ENCODE results near the gene SHQ1.

SHQ1 gene

DNA sequence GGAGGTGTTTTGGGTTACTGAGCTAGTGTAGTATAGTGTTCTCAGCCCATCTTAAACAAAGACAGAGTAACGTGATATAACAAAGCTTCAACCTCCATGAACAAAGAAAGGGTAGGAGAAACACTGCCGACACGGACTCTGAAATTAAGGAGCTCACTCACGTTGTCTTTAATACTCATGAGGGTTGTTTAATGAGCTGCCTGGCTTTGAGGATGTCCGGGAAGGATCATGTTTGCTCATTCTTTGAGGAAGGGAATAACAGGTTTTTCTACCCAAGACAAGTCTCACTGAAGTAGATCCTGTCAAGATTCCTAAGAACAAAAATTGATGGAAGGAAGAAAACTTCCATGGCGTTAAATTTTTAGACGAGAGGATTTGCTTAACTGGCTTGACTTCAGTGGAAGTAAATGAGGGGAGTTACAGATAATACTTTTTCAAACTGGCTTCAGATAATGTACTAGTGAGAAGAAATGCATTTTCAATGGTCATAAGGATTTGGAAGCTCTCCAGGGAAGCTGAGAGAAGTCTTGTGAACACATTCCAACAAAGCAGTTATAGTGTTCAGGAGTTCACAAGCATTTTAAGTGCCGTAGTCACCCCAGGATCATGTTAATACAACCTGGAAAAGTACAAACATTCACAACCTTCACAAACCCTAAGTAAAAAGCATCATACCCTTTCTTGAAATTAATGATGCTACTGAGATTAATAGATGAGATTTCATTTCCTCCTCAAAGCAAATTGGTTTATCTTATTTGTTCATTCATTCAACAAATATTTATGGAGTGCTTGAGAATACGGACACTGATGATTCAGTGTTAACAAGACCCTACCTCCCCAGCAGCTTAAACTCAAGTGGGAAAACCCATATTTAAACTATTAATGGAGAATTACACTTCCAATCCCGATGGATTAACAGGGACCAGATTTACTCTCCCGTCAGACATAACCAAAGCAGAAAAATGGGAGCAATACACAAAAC lies 101.5 kb downstream of the SHQ1 start:
- no peak for ATAC-seq
- TF ChIP-seq TSHZ2 (CRISPR knock-in tag; IDR thresholded peaks at IDR 0.05) (no peak), ZNF70 (CRISPR knock-in tag; IDR thresholded peaks at IDR 0.05) (no peak)
- TF ChIP-seq, protein P1, sequence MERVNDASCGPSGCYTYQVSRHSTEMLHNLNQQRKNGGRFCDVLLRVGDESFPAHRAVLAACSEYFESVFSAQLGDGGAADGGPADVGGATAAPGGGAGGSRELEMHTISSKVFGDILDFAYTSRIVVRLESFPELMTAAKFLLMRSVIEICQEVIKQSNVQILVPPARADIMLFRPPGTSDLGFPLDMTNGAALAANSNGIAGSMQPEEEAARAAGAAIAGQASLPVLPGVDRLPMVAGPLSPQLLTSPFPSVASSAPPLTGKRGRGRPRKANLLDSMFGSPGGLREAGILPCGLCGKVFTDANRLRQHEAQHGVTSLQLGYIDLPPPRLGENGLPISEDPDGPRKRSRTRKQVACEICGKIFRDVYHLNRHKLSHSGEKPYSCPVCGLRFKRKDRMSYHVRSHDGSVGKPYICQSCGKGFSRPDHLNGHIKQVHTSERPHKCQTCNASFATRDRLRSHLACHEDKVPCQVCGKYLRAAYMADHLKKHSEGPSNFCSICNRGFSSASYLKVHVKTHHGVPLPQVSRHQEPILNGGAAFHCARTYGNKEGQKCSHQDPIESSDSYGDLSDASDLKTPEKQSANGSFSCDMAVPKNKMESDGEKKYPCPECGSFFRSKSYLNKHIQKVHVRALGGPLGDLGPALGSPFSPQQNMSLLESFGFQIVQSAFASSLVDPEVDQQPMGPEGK (CRISPR knock-in tag; IDR thresholded peaks at IDR 0.05; ENCODE audit: borderline replicate concordance), result no peak

DNA sequence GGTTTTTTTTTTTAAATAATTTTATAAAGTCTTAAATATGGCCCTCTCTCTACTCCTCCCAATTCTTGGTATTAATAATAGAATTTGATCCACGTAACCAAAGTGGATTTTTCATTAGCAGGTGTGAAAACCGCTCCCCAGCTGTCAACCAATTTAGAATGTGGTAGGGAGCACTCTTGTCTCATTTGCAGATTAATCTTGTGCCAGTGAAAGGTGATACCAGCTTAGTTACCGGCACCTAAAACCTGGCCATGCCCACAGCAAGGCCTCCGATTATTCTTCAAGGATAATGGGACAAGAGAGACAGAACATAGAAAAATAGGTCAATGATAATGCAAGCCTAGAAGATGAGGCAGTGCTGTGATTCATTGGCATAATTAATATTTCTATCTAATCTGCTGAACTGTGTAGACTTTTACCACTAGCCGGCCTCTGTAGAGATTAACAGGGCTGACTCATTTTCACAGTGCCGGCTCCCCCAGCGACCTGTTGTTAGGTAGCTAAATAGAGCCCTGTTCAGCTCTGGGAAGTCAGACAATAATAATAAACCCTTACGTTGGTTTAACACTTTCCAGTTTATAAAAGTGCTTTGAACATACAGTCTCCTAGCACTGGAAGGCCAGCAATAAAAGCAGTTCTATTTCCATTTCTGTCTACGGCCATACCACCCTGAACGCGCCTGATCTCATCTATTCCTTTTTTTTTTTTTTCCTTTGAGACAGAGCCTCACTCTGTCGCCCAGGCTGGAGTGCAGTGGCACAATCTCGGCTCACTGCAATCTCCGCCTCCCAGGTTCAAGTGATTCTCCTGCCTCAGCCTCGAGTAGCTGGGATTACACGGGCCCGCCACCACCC lies 102.9 kb downstream of the SHQ1 start:
- TF ChIP-seq BACH2 (CRISPR knock-in tag; IDR thresholded peaks at IDR 0.05; ENCODE audit: borderline replicate concordance) (no peak), GLIS3 (CRISPR knock-in tag; IDR thresholded peaks at IDR 0.05) (no peak), PPARA (CRISPR knock-in tag; IDR thresholded peaks at IDR 0.05; ENCODE audit: borderline replicate concordance) (no peak), ZNF70 (CRISPR knock-in tag; IDR thresholded peaks at IDR 0.05) (no peak), CREB5 (CRISPR knock-in tag; IDR thresholded peaks at IDR 0.05; ENCODE audit: low read depth) (no peak), SNAI2 (CRISPR knock-in tag; IDR thresholded peaks at IDR 0.05) (no peak), ZC3H10 (CRISPR knock-in tag; IDR thresholded peaks at IDR 0.05) (no peak), ZNF565 (CRISPR knock-in tag; conservative IDR thresholded peaks at IDR 0.05; ENCODE audit: low read depth) (no peak)
- TF ChIP-seq, protein P2, sequence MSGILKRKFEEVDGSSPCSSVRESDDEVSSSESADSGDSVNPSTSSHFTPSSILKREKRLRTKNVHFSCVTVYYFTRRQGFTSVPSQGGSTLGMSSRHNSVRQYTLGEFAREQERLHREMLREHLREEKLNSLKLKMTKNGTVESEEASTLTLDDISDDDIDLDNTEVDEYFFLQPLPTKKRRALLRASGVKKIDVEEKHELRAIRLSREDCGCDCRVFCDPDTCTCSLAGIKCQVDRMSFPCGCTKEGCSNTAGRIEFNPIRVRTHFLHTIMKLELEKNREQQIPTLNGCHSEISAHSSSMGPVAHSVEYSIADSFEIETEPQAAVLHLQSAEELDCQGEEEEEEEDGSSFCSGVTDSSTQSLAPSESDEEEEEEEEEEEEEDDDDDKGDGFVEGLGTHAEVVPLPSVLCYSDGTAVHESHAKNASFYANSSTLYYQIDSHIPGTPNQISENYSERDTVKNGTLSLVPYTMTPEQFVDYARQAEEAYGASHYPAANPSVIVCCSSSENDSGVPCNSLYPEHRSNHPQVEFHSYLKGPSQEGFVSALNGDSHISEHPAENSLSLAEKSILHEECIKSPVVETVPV (CRISPR knock-in tag; IDR thresholded peaks at IDR 0.05), result no peak
- no peak for ATAC-seq

DNA sequence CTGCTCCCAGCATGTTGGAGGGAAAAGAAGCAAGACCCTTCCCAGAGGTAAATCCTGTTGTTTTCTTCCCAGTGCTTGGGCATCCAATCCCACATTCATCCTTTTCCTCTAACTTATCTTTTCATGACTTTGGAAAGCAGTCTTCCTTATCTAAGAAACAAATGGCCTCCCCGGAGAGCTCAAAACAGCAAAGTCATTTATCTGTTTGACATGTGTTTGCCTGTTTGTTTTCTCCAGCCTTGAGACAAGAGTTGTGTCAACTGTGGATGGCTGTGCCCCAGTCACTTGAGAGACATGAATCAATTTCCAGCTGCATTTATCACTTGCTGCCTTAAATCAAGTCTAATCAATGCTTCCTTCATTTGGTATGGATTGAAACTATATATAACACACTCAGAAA lies 103.9 kb downstream of the SHQ1 start:
- TF ChIP-seq CREB5 (CRISPR knock-in tag; IDR thresholded peaks at IDR 0.05; ENCODE audit: low read depth), result no peak
- no peak for TF ChIP-seq TSHZ2 (CRISPR knock-in tag; IDR thresholded peaks at IDR 0.05)
- no peak for TF ChIP-seq ZNF565 (CRISPR knock-in tag; conservative IDR thresholded peaks at IDR 0.05; ENCODE audit: low read depth)
- no peak for TF ChIP-seq ZC3H10 (CRISPR knock-in tag; IDR thresholded peaks at IDR 0.05)
- TF ChIP-seq OSR1 (CRISPR knock-in tag; IDR thresholded peaks at IDR 0.05), result no peak
- TF ChIP-seq, protein P2 (CRISPR knock-in tag; IDR thresholded peaks at IDR 0.05), result no peak
- TF ChIP-seq ESRRG (CRISPR knock-in tag; IDR thresholded peaks at IDR 0.05), result no peak
- TF ChIP-seq BACH2 (CRISPR knock-in tag; IDR thresholded peaks at IDR 0.05; ENCODE audit: borderline replicate concordance), result no peak
- TF ChIP-seq SNAI2 (CRISPR knock-in tag; IDR thresholded peaks at IDR 0.05), result no peak
- no peak for TF ChIP-seq ZFP3 (CRISPR knock-in tag; IDR thresholded peaks at IDR 0.05)
- TF ChIP-seq PPARA (CRISPR knock-in tag; IDR thresholded peaks at IDR 0.05; ENCODE audit: borderline replicate concordance), result no peak
- no peak for TF ChIP-seq RARB (CRISPR knock-in tag; IDR thresholded peaks at IDR 0.05)
- TF ChIP-seq ISL1 (CRISPR knock-in tag; IDR thresholded peaks at IDR 0.05), result no peak
- no peak for TF ChIP-seq TOX (CRISPR knock-in tag; IDR thresholded peaks at IDR 0.05; ENCODE audit: borderline replicate concordance)
- TF ChIP-seq CSDC2 (CRISPR knock-in tag; IDR thresholded peaks at IDR 0.05), result no peak
- no peak for TF ChIP-seq ZNF70 (CRISPR knock-in tag; IDR thresholded peaks at IDR 0.05)
- ATAC-seq, result no peak

All from SK-N-SH treated with all-trans-retinoic acid at 6 μM for 48 hours (cell line).